Ovary (tissue), 3 donors: ENCODE data around the gene ZNF76.

Experiments used
- CTCF ChIP-seq, 3 donors: fragments of 450-650 bp in 2 of 3; fragments of 200-600 bp in 1 of 3; IDR thresholded peaks; one replicate each; pipeline versions ENCODE4 v1.5.1 to v1.8.0; 2016 to 2022; ENCODE audit warnings: antibody characterized with exemption in 3 of 3, mild to moderate bottlenecking in 1 of 3
- EP300 ChIP-seq: sonication (generic); formaldehyde crosslinking; IDR thresholded peaks from one replicate; pipeline ENCODE4 v1.6.1; 2017; ENCODE audit warnings: antibody characterized with exemption
- donor health status: DM: no; HTN: no; CAD: no.

- TF ChIP-seq CTCF (IDR thresholded peaks at IDR 0.05): no peak
- TF ChIP-seq EP300: no peak
Observed at GRCh38 chr6:35272005-35272404, 12.5 kb downstream of the ZNF76 start.
